ENCODE measurements around the gene VEGFD.
"Not testable (repeated sequence)": the region's sequence is repeated elsewhere in the genome, so short reads cannot be mapped to it uniquely, and the experiment has no call there.

The VEGFD gene

GRCh38 chrX:15311119-15311518 lies 73.1 kb downstream of the VEGFD start:
- no peak for DNase-seq (ENCODE audit: low spot score)
- FAIRE-seq: no peak

GRCh38 chrX:15310117-15310516 lies 74.1 kb downstream of the VEGFD start:
- FAIRE-seq (no peak), DNase-seq (ENCODE audit: low spot score) (no peak)

- DNase-seq (ENCODE audit: low spot score); FAIRE-seq: not testable (repeated sequence)
Observed at GRCh38 chrX:15305899-15306298, 78.3 kb downstream of the VEGFD start.

GRCh38 chrX:15301924-15302323 lies 82.3 kb downstream of the VEGFD start:
- no peak for FAIRE-seq

GRCh38 chrX:15299941-15300851 lies 84.0 kb downstream of the VEGFD start:
- DNase-seq (ENCODE audit: low spot score): peak; percentile 3
- no peak for FAIRE-seq

More at GRCh38 chrX:15301924-15302323, 82.3 kb downstream of the VEGFD start:
- no peak for DNase-seq (ENCODE audit: low spot score)

GRCh38 chrX:15298780-15299179 lies 85.4 kb downstream of the VEGFD start:
- DNase-seq (ENCODE audit: low spot score) (no peak), FAIRE-seq (no peak)

GRCh38 chrX:15298201-15298600 lies 86.0 kb downstream of the VEGFD start:
- DNase-seq (ENCODE audit: low spot score) (no peak), FAIRE-seq (no peak)
